HL-60 (cell line): ENCODE results near the gene BRD3OS.

Experiments used
- DNase-seq, 2 experiments: peaks; one replicate each; pipeline ENCODE4 v3.0.0-alpha.2; 2010 to 2020; ENCODE audit warnings: low read depth in 1 of 2, low spot score in 1 of 2
- H3K27ac ChIP-seq: fragments of 250-450 bp; sonication (Bioruptor Pico); replicated peaks from 2 replicates; pipeline ENCODE4 v1.5.1; 2020; ENCODE audit warnings: mild to moderate bottlenecking, moderate library complexity
- H3K27me3 ChIP-seq: fragments of 250-450 bp; sonication (Bioruptor Pico); 2 replicates; pipeline ENCODE4 v1.5.1; 2021; ENCODE audit warnings: mild to moderate bottlenecking, moderate library complexity; ENCODE audit not compliant: insufficient read depth, poor library complexity, severe bottlenecking
- H3K4me3 ChIP-seq: replicated peaks from 2 replicates; pipeline ENCODE4 v1.5.1; 2011; ENCODE audit warnings: mild to moderate bottlenecking, control low read depth, low read length; ENCODE audit not compliant: insufficient read depth
- GABPA ChIP-seq: IDR thresholded peaks from 2 replicates; pipeline ENCODE4 v1.6.1; 2012; ENCODE audit warnings: low read depth
- POLR2AphosphoS5 ChIP-seq: IDR thresholded peaks from 2 replicates; pipeline ENCODE4 v1.6.1; 2012; ENCODE audit warnings: low read depth
- SPI1 ChIP-seq: IDR thresholded peaks from 2 replicates; pipeline ENCODE4 v1.6.1; 2012; ENCODE audit warnings: low read depth, mild to moderate bottlenecking, borderline replicate concordance
- TF ChIP-seq, protein P1 (sequence below): IDR thresholded peaks from 2 replicates; pipeline ENCODE4 v1.6.1; 2012; ENCODE audit warnings: low read depth; ENCODE audit not compliant: insufficient replicate concordance
- TF ChIP-seq, protein P2 (sequence below): IDR thresholded peaks from one replicate; pipeline ENCODE4 v1.5.1; 2011; ENCODE audit warnings: low read length, control low read depth, inconsistent platforms; ENCODE audit not compliant: insufficient read depth

Gene BRD3OS

DNA sequence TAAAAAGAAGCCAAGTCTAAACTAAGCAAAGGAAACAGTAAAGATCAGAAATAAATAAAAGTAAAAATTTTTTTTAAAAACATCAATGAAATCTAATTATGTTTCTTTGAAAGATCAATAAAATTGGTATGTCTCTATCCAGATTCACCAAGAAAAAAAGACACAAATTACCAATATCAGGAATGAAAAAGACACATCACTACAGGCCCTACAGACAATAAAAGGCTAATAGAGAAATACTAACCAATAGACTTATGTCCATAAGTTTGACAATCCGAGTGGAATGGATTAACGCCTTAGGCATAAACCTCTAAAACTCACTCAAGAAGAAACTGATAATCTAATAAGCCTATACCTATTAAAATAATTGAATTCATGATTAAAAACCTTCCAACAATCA, 12.4 kb downstream of the BRD3OS start:
- DNase-seq = no peak
- no peak overlapping the region for H3K4me3 ChIP-seq
- no peak for TF ChIP-seq POLR2AphosphoS5
- TF ChIP-seq, protein P1, sequence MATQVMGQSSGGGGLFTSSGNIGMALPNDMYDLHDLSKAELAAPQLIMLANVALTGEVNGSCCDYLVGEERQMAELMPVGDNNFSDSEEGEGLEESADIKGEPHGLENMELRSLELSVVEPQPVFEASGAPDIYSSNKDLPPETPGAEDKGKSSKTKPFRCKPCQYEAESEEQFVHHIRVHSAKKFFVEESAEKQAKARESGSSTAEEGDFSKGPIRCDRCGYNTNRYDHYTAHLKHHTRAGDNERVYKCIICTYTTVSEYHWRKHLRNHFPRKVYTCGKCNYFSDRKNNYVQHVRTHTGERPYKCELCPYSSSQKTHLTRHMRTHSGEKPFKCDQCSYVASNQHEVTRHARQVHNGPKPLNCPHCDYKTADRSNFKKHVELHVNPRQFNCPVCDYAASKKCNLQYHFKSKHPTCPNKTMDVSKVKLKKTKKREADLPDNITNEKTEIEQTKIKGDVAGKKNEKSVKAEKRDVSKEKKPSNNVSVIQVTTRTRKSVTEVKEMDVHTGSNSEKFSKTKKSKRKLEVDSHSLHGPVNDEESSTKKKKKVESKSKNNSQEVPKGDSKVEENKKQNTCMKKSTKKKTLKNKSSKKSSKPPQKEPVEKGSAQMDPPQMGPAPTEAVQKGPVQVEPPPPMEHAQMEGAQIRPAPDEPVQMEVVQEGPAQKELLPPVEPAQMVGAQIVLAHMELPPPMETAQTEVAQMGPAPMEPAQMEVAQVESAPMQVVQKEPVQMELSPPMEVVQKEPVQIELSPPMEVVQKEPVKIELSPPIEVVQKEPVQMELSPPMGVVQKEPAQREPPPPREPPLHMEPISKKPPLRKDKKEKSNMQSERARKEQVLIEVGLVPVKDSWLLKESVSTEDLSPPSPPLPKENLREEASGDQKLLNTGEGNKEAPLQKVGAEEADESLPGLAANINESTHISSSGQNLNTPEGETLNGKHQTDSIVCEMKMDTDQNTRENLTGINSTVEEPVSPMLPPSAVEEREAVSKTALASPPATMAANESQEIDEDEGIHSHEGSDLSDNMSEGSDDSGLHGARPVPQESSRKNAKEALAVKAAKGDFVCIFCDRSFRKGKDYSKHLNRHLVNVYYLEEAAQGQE = no peak
- no peak for TF ChIP-seq GABPA
- TF ChIP-seq, protein P2, sequence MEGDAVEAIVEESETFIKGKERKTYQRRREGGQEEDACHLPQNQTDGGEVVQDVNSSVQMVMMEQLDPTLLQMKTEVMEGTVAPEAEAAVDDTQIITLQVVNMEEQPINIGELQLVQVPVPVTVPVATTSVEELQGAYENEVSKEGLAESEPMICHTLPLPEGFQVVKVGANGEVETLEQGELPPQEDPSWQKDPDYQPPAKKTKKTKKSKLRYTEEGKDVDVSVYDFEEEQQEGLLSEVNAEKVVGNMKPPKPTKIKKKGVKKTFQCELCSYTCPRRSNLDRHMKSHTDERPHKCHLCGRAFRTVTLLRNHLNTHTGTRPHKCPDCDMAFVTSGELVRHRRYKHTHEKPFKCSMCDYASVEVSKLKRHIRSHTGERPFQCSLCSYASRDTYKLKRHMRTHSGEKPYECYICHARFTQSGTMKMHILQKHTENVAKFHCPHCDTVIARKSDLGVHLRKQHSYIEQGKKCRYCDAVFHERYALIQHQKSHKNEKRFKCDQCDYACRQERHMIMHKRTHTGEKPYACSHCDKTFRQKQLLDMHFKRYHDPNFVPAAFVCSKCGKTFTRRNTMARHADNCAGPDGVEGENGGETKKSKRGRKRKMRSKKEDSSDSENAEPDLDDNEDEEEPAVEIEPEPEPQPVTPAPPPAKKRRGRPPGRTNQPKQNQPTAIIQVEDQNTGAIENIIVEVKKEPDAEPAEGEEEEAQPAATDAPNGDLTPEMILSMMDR = no peak
- no peak for TF ChIP-seq SPI1
- no peaks in the 10 kb centered on the region for H3K27me3 ChIP-seq
- H3K27ac ChIP-seq = no peak overlapping the region

DNA sequence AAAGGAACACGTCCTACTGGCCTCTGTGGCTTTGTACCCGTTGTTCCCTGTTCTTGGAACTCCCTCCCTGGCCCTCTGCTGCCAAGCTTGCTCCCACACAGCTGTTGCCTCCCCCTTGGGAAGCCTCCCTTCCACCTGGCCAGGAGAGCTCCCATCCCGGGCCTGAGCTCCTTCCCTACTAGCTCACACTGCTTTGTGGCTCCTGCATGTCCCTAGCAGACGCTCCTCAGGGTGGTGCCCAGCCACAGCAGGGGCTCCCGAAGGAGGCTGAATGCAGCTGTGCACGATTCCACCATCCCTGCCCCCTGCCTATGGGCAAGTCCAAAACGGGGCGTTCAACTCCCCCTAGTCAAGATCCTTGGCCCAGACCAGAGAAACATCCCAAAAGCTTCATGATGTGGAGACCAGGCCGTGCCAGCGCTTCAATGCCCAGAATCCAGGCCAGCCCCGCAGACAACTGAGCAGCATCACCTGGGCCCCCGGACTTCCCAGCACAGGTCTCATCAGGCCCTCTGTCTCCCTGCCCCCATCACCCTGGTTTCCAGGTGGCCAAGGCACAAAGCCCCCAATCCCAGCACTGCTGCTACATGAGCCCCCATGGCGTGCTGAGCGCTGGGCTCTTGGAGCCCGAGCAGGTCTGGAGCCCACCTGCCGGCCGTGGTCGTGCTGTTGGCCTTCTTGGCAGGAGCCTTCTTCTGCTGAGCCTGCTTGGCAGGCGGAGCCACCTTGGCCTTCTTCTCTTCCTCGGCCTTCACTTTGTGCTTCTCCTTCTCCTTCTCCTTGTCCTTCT, 14.3 kb downstream of the BRD3OS start:
- no peak for DNase-seq
- H3K4me3 ChIP-seq = no peak overlapping the region
- no peak overlapping the region for H3K27ac ChIP-seq
- H3K27me3 ChIP-seq = no peaks in the 10 kb centered on the region
- TF ChIP-seq POLR2AphosphoS5 (no peak), SPI1 (no peak), GABPA (no peak)
- TF ChIP-seq, protein P2 = no peak
- TF ChIP-seq, protein P1 = no peak

DNA sequence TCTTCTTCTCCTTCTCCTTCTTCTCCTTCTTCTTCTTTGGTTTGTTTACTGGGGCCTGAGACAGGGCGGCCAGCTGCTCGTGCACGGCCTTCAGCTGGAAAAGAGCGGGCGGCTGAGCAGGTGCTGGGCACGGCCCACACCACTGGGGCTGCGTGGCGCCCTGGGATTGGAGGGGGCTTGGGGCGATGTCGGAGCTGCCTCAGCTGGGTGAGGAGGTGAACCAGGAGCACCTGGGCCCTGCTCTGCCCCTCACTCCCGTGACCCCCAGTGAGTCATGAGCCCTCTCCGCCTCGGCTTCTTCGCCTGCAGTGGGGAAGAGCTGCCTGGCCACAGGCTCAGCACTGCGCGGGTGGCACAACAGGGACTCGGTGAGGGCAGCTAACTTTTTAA, 14.9 kb downstream of the BRD3OS start:
- no peak overlapping the region for H3K27ac ChIP-seq
- H3K27me3 ChIP-seq = no peaks in the 10 kb centered on the region
- TF ChIP-seq, protein P2 = no peak
- TF ChIP-seq SPI1 = no peak
- no peak for TF ChIP-seq GABPA
- TF ChIP-seq, protein P1 = no peak
- TF ChIP-seq POLR2AphosphoS5 = no peak

More for the DNA sequence above, 14.9 kb downstream of the BRD3OS start:
- DNase-seq = no peak
- H3K4me3 ChIP-seq = no peak overlapping the region
